Body of pancreas (tissue), 4 donors: ENCODE data around the gene PRR14. TPM values are rescaled to one million over a fixed set of nuclear protein-coding genes. Genes with fewer than 3 reads are reported as not detected.

Experiments used
- ATAC-seq: fragments of 150-250 bp; one replicate; pipeline ENCODE4 v1.9.1; 2016
- DNase-seq, 4 donors: peaks; one replicate each; pipeline ENCODE4 v3.0.0-alpha.2; 2019
- H3K27ac ChIP-seq, 4 donors: fragments of 200-600 bp; sonication (generic); 1 replicate in 3 of 4; 2 replicates in 1 of 4; pipeline versions ENCODE4 v1.5.1 to v1.6.1; 2016 to 2019; ENCODE audit warnings: mild to moderate bottlenecking in 1 of 4, mixed read lengths in 1 of 4, moderate library complexity in 1 of 4
- H3K27me3 ChIP-seq, 2 donors: fragments of 200-600 bp; sonication (generic); one replicate each; pipeline ENCODE4 v1.6.0; 2016; ENCODE audit warnings: mild to moderate bottlenecking in 1 of 2
- H3K36me3 ChIP-seq, 2 donors: fragments of 200-600 bp; sonication (generic); replicated peaks in 1 of 2; 2 replicates each; pipeline ENCODE4 v1.5.1; 2016; ENCODE audit warnings: low read depth in 2 of 2; ENCODE audit not compliant: insufficient read depth in 1 of 2
- H3K4me1 ChIP-seq: fragments of 200-600 bp; sonication (generic); one replicate; pipeline ENCODE4 v1.6.0; 2016
- H3K4me3 ChIP-seq, 2 donors: fragments of 200-600 bp; sonication (generic); 1 replicate in 1 of 2; 2 replicates in 1 of 2; pipeline ENCODE4 v1.5.1; 2016 to 2019
- H3K9me3 ChIP-seq, 3 donors: fragments of 200-600 bp; sonication (generic); 1 replicate in 2 of 3; 2 replicates in 1 of 3; pipeline ENCODE4 v1.5.1; 2016
- POLR2A ChIP-seq, 3 donors: fragments of 450-650 bp; IDR thresholded peaks; one replicate each; pipeline ENCODE4 v1.6.1; 2016; ENCODE audit warnings: antibody characterized with exemption in 3 of 3, mild to moderate bottlenecking in 2 of 3
- WGBS, 2 donors: methylation state at CpG; one replicate each; pipeline ENCODE4 v1.1.5; 2017; 5-methylcytosine and 5-hydroxymethylcytosine counted together
- intact Hi-C: fragments of 100-400 bp; cut with DNase I; formaldehyde crosslinking; loops from one replicate; pipeline ENCODE4 v1.15.1; 2023
- total RNA-seq, 2 donors: library from RNA; depleted of rRNA; stranded (reverse); fragments of >200 nt; gene quantifications; one replicate each; pipeline ENCODE4 v1.1.0, GENCODE V29; 2016
- TF ChIP-seq, protein P1 (sequence below), 7 experiments: fragments of 450-650 bp in 4 of 7; fragments of 200-600 bp in 3 of 7; sonication (generic) in 3 of 7; IDR thresholded peaks; one replicate each; pipeline ENCODE4 v1.5.1; 2016 to 2019; ENCODE audit warnings: antibody characterized with exemption in 7 of 7

The PRR14 gene
- 10 to 100 TPM; 20.5 to 65.6 TPM for total RNA-seq

DNA sequence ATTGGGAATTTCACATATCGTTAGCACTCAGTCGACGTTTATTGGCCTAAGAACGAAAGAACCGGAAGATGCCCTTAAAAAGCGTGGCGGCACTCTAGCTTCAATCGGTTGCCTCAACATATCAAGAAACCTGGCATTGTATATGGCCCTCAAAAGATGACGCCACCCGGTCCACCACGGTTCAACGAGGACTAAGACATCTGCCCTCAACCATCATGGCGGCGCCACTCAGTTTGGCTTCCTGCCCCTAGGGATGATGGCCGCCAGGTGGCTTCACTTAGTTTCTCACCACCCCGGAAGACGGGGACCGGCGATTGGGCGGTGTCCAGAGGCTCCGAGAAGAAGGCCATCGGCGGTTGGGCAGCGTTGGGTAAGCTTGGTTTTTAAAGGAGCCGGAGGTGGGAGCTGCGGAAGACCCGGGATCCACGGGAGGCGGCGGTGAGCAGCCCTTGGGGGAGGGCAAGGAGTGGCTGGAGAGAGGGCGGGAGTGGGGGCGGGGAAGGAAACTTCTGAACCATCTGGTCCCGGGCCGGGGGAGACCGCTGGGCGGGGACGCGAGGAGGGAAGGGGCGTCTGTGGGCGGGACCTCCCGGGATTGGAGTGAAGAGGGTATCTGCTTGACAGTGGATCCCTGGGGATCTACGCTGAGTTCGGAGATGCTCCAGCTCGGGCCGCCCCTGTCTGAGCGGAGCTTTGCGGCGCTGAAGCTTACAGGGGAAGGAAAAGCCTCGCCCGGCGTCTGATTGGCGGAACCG lies at the start of gene PRR14:
Gene PRR14 (plus strand): TSS at position 592 of the 755 bp plus-strand sequence. CDS start 686 bp downstream, outside the sequence.
- TF ChIP-seq, protein P1, sequence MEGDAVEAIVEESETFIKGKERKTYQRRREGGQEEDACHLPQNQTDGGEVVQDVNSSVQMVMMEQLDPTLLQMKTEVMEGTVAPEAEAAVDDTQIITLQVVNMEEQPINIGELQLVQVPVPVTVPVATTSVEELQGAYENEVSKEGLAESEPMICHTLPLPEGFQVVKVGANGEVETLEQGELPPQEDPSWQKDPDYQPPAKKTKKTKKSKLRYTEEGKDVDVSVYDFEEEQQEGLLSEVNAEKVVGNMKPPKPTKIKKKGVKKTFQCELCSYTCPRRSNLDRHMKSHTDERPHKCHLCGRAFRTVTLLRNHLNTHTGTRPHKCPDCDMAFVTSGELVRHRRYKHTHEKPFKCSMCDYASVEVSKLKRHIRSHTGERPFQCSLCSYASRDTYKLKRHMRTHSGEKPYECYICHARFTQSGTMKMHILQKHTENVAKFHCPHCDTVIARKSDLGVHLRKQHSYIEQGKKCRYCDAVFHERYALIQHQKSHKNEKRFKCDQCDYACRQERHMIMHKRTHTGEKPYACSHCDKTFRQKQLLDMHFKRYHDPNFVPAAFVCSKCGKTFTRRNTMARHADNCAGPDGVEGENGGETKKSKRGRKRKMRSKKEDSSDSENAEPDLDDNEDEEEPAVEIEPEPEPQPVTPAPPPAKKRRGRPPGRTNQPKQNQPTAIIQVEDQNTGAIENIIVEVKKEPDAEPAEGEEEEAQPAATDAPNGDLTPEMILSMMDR (IDR thresholded peaks at IDR 0.05), result peak in 5 of 7 experiments; percentile 9 to 69 (median 47)
- TF ChIP-seq POLR2A (IDR thresholded peaks at IDR 0.05), result peak; percentile 41 to 71 (median 61)
- Histone ChIP-seq H3K4me3 (peak within 1 kb of the TSS; percentile 45 to 87), H3K4me1 (peaks cover 20% of the 10 kb centered on the region), H3K36me3 (peaks cover 0 to 6% of the 10 kb centered on the region in 2 donors), H3K27ac (peak within 1 kb of the TSS; percentile 92 to 98 (median 97)), H3K27me3 (no peaks in the 10 kb centered on the region), H3K9me3 (no peaks in the 10 kb centered on the region)
- intact Hi-C loops, result no loop called here
- 0 to 3% methylated on average over 20 to 53 of the region's 53 CpGs for WGBS, 2 donors
- ATAC-seq (peak; percentile 92), DNase-seq (peak; percentile 99 to 100 (median 100))

DNA sequence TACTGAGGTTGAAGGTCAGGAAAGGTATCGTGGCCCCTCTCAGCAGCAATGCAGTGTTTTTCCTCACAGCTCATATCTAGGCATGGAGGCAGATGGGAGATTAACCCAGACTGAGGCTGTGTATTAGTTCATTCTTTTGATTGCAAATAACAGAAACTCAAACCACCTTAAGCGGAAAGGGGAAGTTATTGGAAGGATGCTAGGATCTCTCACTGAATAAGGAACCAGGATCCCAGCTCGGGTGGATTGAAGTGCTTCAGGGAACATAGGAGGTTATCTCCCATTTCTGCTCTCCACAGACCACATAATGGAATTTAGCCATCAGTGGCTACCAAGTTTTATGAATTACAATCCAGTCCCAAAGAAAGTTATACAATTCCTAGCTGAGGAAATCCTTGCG lies 48.8 kb upstream of the PRR14 start:
- DNase-seq (no peak), ATAC-seq (no peak)
- TF ChIP-seq, protein P1 (IDR thresholded peaks at IDR 0.05), result no peak
- TF ChIP-seq POLR2A (IDR thresholded peaks at IDR 0.05), result no peak
- Histone ChIP-seq H3K27me3 (no peaks in the 10 kb centered on the region), H3K36me3 (peaks cover 8 to 16% of the 10 kb centered on the region in 2 donors), H3K4me3 (no peak overlapping the region), H3K9me3 (no peaks in the 10 kb centered on the region), H3K27ac (no peak overlapping the region), H3K4me1 (no peaks in the 10 kb centered on the region)
- WGBS, 2 donors, result 70 to 92% methylated on average over 4 of the region's 4 CpGs
- intact Hi-C loops, result no loop called here

DNA sequence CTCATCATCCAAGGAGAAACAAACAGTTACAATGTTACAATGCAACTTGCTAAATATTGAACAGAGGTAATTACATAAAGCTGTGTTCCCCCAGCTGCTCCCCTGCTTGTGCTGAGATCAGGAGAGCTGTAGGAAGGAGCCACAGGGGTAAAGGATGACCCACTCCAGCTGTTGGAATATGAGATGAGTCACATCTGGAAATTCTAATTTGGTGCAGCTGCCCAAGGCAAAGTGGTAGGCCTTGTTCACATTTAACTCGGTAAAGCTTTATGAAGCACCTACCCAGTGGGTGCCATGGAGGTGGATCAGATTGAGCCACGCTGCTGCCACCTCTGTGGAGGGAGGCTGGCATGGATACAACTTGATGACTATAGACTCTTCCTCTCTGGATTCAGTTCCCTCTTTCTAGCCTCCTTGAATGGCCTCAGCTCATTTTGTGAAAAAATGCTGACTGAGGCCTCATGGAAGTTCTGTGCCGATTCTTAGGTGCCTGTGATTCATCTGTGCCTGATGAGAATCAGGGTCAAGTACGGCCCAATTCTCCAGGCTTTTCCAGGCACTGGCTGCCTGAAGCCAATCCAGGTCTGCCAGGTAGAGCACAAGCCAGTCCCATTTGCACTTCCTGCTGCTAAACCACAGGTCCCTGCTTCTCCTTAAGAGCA lies 48.0 kb upstream of the PRR14 start:
- no peaks in the 10 kb centered on the region for H3K9me3 ChIP-seq
- H3K27ac ChIP-seq, result no peak overlapping the region
- DNase-seq (peak in 1 of 4 donors; percentile 19), ATAC-seq (no peak)
- H3K4me3 ChIP-seq, result no peak overlapping the region
- H3K4me1 ChIP-seq, result no peaks in the 10 kb centered on the region
- H3K36me3 ChIP-seq, result peaks cover 8 to 16% of the 10 kb centered on the region in 2 donors
- no peaks in the 10 kb centered on the region for H3K27me3 ChIP-seq
- TF ChIP-seq POLR2A (IDR thresholded peaks at IDR 0.05), result no peak
- TF ChIP-seq, protein P1 (IDR thresholded peaks at IDR 0.05), result no peak
- intact Hi-C loops, result no loop called here
- 65 to 80% methylated on average over 4 of the region's 4 CpGs for WGBS, 2 donors

DNA sequence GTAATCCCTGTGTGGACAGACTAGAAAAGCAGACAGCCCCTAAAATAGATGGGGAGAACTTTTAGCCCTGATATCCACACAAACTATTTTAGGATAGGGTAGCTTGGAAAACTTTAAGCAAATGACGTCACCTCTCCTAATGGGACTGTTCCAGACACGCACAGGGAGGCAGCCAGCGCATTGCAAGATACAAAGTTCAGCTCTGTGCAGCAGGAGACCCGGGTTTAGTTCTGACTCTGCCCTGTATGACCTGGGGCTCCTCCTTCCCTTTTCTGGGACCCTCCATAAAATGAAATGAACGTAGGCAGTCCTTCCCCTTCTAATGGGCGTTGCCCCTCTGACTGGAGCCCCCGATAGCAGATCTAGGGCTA lies 46.8 kb upstream of the PRR14 start:
- Histone ChIP-seq H3K27ac (no peak overlapping the region), H3K4me3 (no peak overlapping the region), H3K4me1 (peaks cover 11% of the 10 kb centered on the region), H3K9me3 (no peaks in the 10 kb centered on the region), H3K27me3 (no peaks in the 10 kb centered on the region), H3K36me3 (peaks cover 8 to 16% of the 10 kb centered on the region in 2 donors)
- DNase-seq (no peak), ATAC-seq (no peak)
- TF ChIP-seq, protein P1 (IDR thresholded peaks at IDR 0.05), result no peak
- TF ChIP-seq POLR2A (IDR thresholded peaks at IDR 0.05), result no peak
- 83 to 87% methylated on average over 4 to 7 of the region's 7 CpGs for WGBS, 2 donors
- intact Hi-C loops, result no loop called here
